GM23338 (cell line): ENCODE data around the gene PDP2. TPM values are rescaled to one million over a fixed set of nuclear protein-coding genes. Genes with fewer than 3 reads are reported as not detected.
A peak's percentile ranks its signal among the peaks of the same experiment; 100 is the strongest.

Source experiments
- ATAC-seq: fragments of 200-7000 bp; cut with Tn5 transposase; 3 replicates; pipeline ENCODE4 v1.9.1; 2020
- DNase-seq: peaks from one replicate; pipeline ENCODE4 v3.0.0-alpha.2; 2015; ENCODE audit warnings: low spot score
- H2AFZ ChIP-seq: fragments of 200-600 bp; sonication (generic); 2 replicates; pipeline ENCODE4 v1.8.0; 2016; ENCODE audit warnings: antibody characterized with exemption, mild to moderate bottlenecking, moderate library complexity
- H3F3A ChIP-seq: fragments of 200-600 bp; sonication (generic); replicated peaks from 2 replicates; pipeline ENCODE4 v1.8.0; 2017; ENCODE audit warnings: antibody characterized with exemption, mixed run types, low read depth
- H3K27ac ChIP-seq: fragments of 200-600 bp; sonication (generic); 2 replicates; pipeline ENCODE4 v1.6.1; 2016; ENCODE audit warnings: low read depth
- H3K27me3 ChIP-seq: fragments of 200-600 bp; sonication (generic); 2 replicates; pipeline ENCODE4 v1.8.0; 2016; ENCODE audit warnings: mild to moderate bottlenecking, mixed run types, moderate library complexity; ENCODE audit not compliant: insufficient read depth
- H3K36me3 ChIP-seq: fragments of 200-600 bp; sonication (generic); 2 replicates; pipeline ENCODE4 v1.8.0; 2016; ENCODE audit warnings: mild to moderate bottlenecking; ENCODE audit not compliant: insufficient read depth
- H3K4me1 ChIP-seq: fragments of 200-600 bp; sonication (generic); 2 replicates; pipeline ENCODE4 v1.8.0; 2016; ENCODE audit warnings: mild to moderate bottlenecking, moderate library complexity; ENCODE audit not compliant: insufficient read depth
- H3K4me2 ChIP-seq: fragments of 200-600 bp; sonication (generic); 2 replicates; pipeline ENCODE4 v1.7.1; 2017; ENCODE audit warnings: mixed run types
- H3K4me3 ChIP-seq: fragments of 200-600 bp; sonication (generic); 2 replicates; pipeline ENCODE4 v1.6.1; 2016; ENCODE audit warnings: mixed run types
- H3K79me2 ChIP-seq: fragments of 200-600 bp; sonication (generic); replicated peaks from 2 replicates; pipeline ENCODE4 v1.8.0; 2017; ENCODE audit warnings: mild to moderate bottlenecking; ENCODE audit not compliant: insufficient read depth
- H3K9me2 ChIP-seq: fragments of 200-600 bp; sonication (generic); 2 replicates; pipeline ENCODE4 v1.8.0; 2017; ENCODE audit not compliant: insufficient read depth
- H4K20me1 ChIP-seq: fragments of 200-600 bp; sonication (generic); replicated peaks from 2 replicates; pipeline ENCODE4 v1.8.0; 2017; ENCODE audit warnings: mild to moderate bottlenecking; ENCODE audit not compliant: insufficient read depth
- H3K27ac Mint-ChIP-seq: 2 replicates; pipeline ENCODE4 v1.8.0; 2020; ENCODE audit warnings: inconsistent platforms, mild to moderate bottlenecking, moderate library complexity, mixed read lengths
- H3K27me3 Mint-ChIP-seq: 3 replicates; pipeline ENCODE4 v1.8.0; 2022; ENCODE audit warnings: low read depth, mild to moderate bottlenecking, moderate library complexity, mixed read lengths, inconsistent platforms; ENCODE audit not compliant: insufficient read depth, poor library complexity
- H3K36me3 Mint-ChIP-seq: 3 replicates; pipeline ENCODE4 v1.8.0; 2021; ENCODE audit warnings: low read depth, mild to moderate bottlenecking, inconsistent platforms, moderate library complexity, mixed read lengths
- H3K4me1 Mint-ChIP-seq: 3 replicates; pipeline ENCODE4 v1.8.0; 2020; ENCODE audit warnings: mild to moderate bottlenecking, inconsistent platforms, mixed read lengths
- H3K4me3 Mint-ChIP-seq: 3 replicates; pipeline ENCODE4 v1.8.0; 2021; ENCODE audit warnings: moderate library complexity, mild to moderate bottlenecking, inconsistent platforms, mixed read lengths
- H3K9me3 Mint-ChIP-seq: 3 replicates; pipeline ENCODE4 v1.8.0; 2020; ENCODE audit warnings: moderate library complexity, mild to moderate bottlenecking, inconsistent platforms, mixed read lengths
- CREB1 ChIP-seq: fragments of 250-450 bp; sonication (Bioruptor Pico); IDR thresholded peaks from 2 replicates; pipeline ENCODE4 v1.5.0; 2020; ENCODE audit warnings: low read depth, mild to moderate bottlenecking, moderate library complexity
- CTCF ChIP-seq, 2 experiments: fragments of 200-600 bp in 1 of 2; sonication (generic) in 1 of 2; conservative IDR thresholded peaks; 2 replicates each; pipeline versions ENCODE4 v1.5.1 to v1.6.1; 2016 to 2017; ENCODE audit warnings: antibody characterized with exemption in 2 of 2, low read depth in 2 of 2, mild to moderate bottlenecking in 2 of 2, moderate library complexity in 1 of 2
- EZH2 ChIP-seq: fragments of 200-600 bp; sonication (generic); IDR thresholded peaks from one replicate; pipeline ENCODE4 v1.8.0; 2017; ENCODE audit warnings: antibody characterized with exemption, mild to moderate bottlenecking, low read depth; ENCODE audit not compliant: unreplicated experiment
- EZH2phosphoT487 ChIP-seq: fragments of 200-600 bp; sonication (generic); IDR thresholded peaks from one replicate; pipeline ENCODE4 v1.8.1; 2018; ENCODE audit warnings: antibody characterized with exemption; ENCODE audit not compliant: unreplicated experiment
- JUNB ChIP-seq: IDR thresholded peaks from one replicate; pipeline ENCODE4 v1.6.1; 2016; ENCODE audit warnings: antibody characterized with exemption; ENCODE audit not compliant: unreplicated experiment
- NANOG ChIP-seq: IDR thresholded peaks from 2 replicates; pipeline ENCODE4 v1.6.1; 2016; ENCODE audit warnings: antibody characterized with exemption, borderline replicate concordance
- STAT1 ChIP-seq: IDR thresholded peaks from one replicate; pipeline ENCODE4 v1.6.1; 2016; ENCODE audit warnings: antibody characterized with exemption; ENCODE audit not compliant: unreplicated experiment
- ZNF114 ChIP-seq: fragments of 250-450 bp; sonication (Bioruptor Pico); IDR thresholded peaks from 2 replicates; pipeline ENCODE4 v1.5.0; 2020; ENCODE audit warnings: mild to moderate bottlenecking, moderate library complexity
- polyA plus RNA-seq: library from polyadenylated mRNA; unstranded; fragments of >200 nt; fragmentation: Nextera tagmentation; extraction: Ambion mirVana; gene quantifications from 2 replicates; pipeline ENCODE4 v1.2.1, GENCODE V29; 2016
- total RNA-seq: library from RNA; depleted of rRNA; stranded (reverse); fragments of >200 nt; shearing (Covaris generic); gene quantifications from 2 replicates; pipeline ENCODE4 v1.2.3, GENCODE V29; 2014
- TF ChIP-seq, protein P1 (sequence below): IDR thresholded peaks from 2 replicates; pipeline ENCODE4 v1.6.1; 2016; ENCODE audit warnings: antibody characterized with exemption

Gene PDP2
- total and polyA plus RNA-seq, 2 experiments from 2014 or later, result 9.0 to 23.2 TPM

GRCh38 chr16:66832661-66833305 is 47.5 kb upstream of the PDP2 start:
- H3K36me3 Mint-ChIP-seq, result peaks cover 7% of the 10 kb centered on the region

GRCh38 chr16:66834746-66835145 is 45.6 kb upstream of the PDP2 start:
- Histone ChIP-seq H4K20me1 (no peaks in the 10 kb centered on the region), H3K27ac (no peak overlapping the region), H3K27me3 (no peaks in the 10 kb centered on the region), H3K4me3 (no peak overlapping the region), H2AFZ (no peak overlapping the region), H3K4me2 (no peak overlapping the region), H3K9me2 (no peaks in the 10 kb centered on the region), H3K36me3 (no peaks in the 10 kb centered on the region), H3K4me1 (no peaks in the 10 kb centered on the region; the same call in 1 of the 2 replicates), H3F3A (no peaks in the 10 kb centered on the region), H3K79me2 (peaks cover 7% of the 10 kb centered on the region)
- H3K27me3 Mint-ChIP-seq, result peaks cover 6% of the 10 kb centered on the region
- no peaks in the 10 kb centered on the region for H3K9me3 Mint-ChIP-seq
- no peak overlapping the region for H3K4me3 Mint-ChIP-seq
- H3K36me3 Mint-ChIP-seq, result no peaks in the 10 kb centered on the region
- ATAC-seq (no peak), DNase-seq (no peak)
- no peak overlapping the region for H3K27ac Mint-ChIP-seq
- H3K4me1 Mint-ChIP-seq, result peaks cover under 1% of the 10 kb centered on the region; the same call in 1 of the 3 replicates
- TF ChIP-seq CTCF (conservative IDR thresholded peaks at IDR 0.05; ENCODE audit: low read depth in 2 of 2) (no peak), NANOG (no peak), STAT1 (no peak)
- TF ChIP-seq, protein P1, sequence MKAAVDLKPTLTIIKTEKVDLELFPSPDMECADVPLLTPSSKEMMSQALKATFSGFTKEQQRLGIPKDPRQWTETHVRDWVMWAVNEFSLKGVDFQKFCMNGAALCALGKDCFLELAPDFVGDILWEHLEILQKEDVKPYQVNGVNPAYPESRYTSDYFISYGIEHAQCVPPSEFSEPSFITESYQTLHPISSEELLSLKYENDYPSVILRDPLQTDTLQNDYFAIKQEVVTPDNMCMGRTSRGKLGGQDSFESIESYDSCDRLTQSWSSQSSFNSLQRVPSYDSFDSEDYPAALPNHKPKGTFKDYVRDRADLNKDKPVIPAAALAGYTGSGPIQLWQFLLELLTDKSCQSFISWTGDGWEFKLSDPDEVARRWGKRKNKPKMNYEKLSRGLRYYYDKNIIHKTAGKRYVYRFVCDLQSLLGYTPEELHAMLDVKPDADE, result no peak

More at GRCh38 chr16:66832661-66833305, 47.5 kb upstream of the PDP2 start:
- Mint-ChIP-seq H3K27me3 (peaks cover 6% of the 10 kb centered on the region), H3K4me1 (peaks cover 11% of the 10 kb centered on the region; the same call in 2 of the 3 replicates), H3K9me3 (no peaks in the 10 kb centered on the region), H3K4me3 (no peak overlapping the region), H3K27ac (no peak overlapping the region)
- Histone ChIP-seq H3K4me2 (no peak overlapping the region), H2AFZ (0 out of 2 replicates have a peak overlapping the region, but pooled peaks have one; percentile 18), H3K27ac (no peak overlapping the region), H3F3A (no peaks in the 10 kb centered on the region; the same call in 1 of the 2 replicates), H3K79me2 (peaks cover 26% of the 10 kb centered on the region), H3K36me3 (no peaks in the 10 kb centered on the region), H3K4me1 (peaks cover 8% of the 10 kb centered on the region; the same call in 1 of the 2 replicates), H3K4me3 (no peak overlapping the region), H3K9me2 (no peaks in the 10 kb centered on the region), H3K27me3 (no peaks in the 10 kb centered on the region), H4K20me1 (0 out of 2 replicates have a peak, but pooled peaks cover 3% of the 10 kb centered on the region)
- TF ChIP-seq EZH2phosphoT487 (no peak), CTCF (conservative IDR thresholded peaks at IDR 0.05; ENCODE audit: low read depth in 2 of 2) (no peak), ZNF114 (CRISPR knock-in tag) (no peak), CREB1 (CRISPR knock-in tag) (0 out of 2 replicates have a peak, but pooled peaks have one; percentile 28), STAT1 (no peak), EZH2 (no peak), JUNB (no peak)
- TF ChIP-seq, protein P1, result no peak
- DNase-seq (no peak), ATAC-seq (no peak)
